Adipocyte (in vitro differentiated cells): ENCODE results near the gene MYO15B.

ENCODE experiments used
- DNase-seq: peaks from one replicate; pipeline ENCODE4 v3.0.0-alpha.2; 2015; ENCODE audit warnings: low read depth
- H3K27me3 ChIP-seq: replicated peaks from 2 replicates; pipeline ENCODE4 v1.7.0; 2013; ENCODE audit warnings: mild to moderate bottlenecking, low read length, moderate library complexity; ENCODE audit not compliant: control insufficient read depth, insufficient read depth
- H3K36me3 ChIP-seq: 2 replicates; pipeline ENCODE4 v1.7.0; 2013; ENCODE audit warnings: low read length, mild to moderate bottlenecking, moderate library complexity; ENCODE audit not compliant: control insufficient read depth, insufficient read depth, severe bottlenecking
- H3K4me1 ChIP-seq: 2 replicates; pipeline ENCODE4 v1.7.0; 2013; ENCODE audit warnings: mild to moderate bottlenecking, low read length, moderate library complexity; ENCODE audit not compliant: control insufficient read depth, insufficient read depth
- H3K4me3 ChIP-seq: 2 replicates; pipeline ENCODE4 v1.7.0; 2013; ENCODE audit warnings: mild to moderate bottlenecking, low read length, moderate library complexity
- H3K9ac ChIP-seq: 2 replicates; pipeline ENCODE4 v1.7.0; 2013; ENCODE audit warnings: mild to moderate bottlenecking, low read length, moderate library complexity
- H3K9me3 ChIP-seq: 2 replicates; pipeline ENCODE4 v1.7.0; 2013; ENCODE audit warnings: mild to moderate bottlenecking, low read length, moderate library complexity; ENCODE audit not compliant: control insufficient read depth

MYO15B gene

DNA sequence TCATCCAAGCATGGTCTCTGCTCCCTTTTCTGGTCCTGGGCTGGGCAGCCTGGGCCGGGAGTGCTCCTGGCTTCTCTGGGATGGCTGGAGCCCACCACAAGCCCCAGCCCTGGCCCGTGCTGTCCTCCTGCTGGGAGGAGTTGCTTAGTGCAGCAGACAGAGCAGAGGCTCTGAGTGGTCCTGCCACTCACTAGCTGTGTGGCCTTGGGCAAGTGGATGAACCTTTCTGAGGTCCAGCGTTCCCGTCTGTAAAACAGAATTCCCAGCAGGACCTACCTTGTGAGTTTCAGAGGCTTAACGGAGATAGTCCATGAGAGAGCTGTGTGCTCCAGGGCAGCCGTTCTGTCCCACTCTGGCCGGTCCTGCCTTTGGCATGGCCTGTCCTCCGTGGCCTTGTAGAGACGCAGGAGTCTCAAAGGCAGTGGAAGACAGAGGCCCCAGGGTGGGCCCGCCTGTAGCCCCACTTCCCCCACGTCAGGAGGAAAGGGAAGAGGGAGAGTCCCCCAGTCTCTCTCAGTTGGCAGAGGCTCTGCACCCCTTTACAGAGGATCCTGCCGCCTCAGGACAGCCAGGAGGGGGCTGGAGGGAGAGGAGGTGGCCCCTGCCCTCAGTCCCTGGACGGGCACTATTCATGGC is 7.8 kb downstream of the MYO15B start:
- Histone ChIP-seq H3K9me3 (no peaks in the 10 kb centered on the region), H3K36me3 (no peaks in the 10 kb centered on the region), H3K27me3 (peaks cover 11% of the 10 kb centered on the region), H3K9ac (no peak overlapping the region), H3K4me3 (no peak overlapping the region), H3K4me1 (no peaks in the 10 kb centered on the region)
- DNase-seq, result no peak

DNA sequence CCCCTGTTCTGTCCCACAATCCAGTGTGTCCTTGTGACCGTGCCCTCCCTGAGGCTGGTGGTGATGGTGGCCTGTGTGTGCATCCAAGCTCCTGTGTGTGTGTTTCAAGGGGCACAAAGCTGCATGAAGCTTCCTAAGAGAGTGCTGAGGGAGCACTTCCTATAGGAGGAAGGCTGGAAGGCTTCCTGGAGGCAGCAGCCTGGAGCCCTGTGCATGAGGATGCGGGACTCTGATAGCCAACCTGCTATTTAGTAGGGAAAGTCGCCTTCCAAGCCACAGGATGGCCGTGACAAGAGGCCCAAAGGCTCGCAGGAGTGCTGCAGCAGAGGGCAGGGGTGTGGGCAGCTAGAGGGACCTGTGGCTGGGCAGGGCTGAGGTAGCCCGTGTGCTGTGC is 8.3 kb downstream of the MYO15B start:
- no peak for DNase-seq
- Histone ChIP-seq H3K9ac (no peak overlapping the region), H3K36me3 (no peaks in the 10 kb centered on the region), H3K4me1 (no peaks in the 10 kb centered on the region), H3K9me3 (no peaks in the 10 kb centered on the region), H3K27me3 (peaks cover 11% of the 10 kb centered on the region), H3K4me3 (no peak overlapping the region)

DNA sequence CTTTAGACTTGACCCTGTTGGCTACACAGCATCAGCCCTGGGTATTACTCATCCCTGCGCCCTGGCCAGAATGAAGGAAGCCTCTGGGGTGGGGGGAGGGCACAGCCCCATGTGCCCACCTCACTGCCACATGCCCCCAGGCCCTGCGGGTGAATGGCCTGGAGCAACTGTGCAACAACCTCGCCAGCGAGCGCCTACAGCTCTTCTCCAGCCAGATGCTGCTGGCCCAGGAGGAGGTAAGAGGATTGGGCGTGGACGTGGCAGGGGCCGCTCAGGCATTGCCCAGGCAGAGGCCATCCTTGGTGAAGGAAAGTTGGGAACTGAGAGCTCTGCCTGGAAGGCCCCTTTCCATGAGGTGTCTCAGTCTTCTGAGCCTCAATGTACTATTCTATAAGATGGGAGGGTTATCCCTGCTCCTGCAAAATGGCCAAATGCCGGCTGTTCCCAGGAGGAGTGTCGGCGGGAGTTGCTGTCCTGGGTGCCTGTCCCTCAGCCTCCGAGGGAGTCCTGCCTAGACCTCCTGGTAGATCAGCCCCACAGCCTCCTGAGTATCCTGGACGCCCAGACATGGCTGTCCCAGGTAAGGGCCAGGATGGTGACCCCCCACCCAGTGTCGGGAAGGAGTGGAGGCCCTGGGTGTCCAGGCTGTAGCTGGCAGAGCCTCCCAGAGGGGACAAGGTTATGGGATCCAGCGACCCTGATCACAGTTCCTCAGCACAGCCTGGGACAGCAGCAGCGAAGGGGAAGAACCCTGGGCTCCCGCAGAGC is 8.9 kb downstream of the MYO15B start:
- Histone ChIP-seq H3K4me3 (no peak overlapping the region), H3K36me3 (no peaks in the 10 kb centered on the region), H3K27me3 (peaks cover 11% of the 10 kb centered on the region), H3K4me1 (no peaks in the 10 kb centered on the region), H3K9ac (no peak overlapping the region), H3K9me3 (no peaks in the 10 kb centered on the region)
- no peak for DNase-seq

DNA sequence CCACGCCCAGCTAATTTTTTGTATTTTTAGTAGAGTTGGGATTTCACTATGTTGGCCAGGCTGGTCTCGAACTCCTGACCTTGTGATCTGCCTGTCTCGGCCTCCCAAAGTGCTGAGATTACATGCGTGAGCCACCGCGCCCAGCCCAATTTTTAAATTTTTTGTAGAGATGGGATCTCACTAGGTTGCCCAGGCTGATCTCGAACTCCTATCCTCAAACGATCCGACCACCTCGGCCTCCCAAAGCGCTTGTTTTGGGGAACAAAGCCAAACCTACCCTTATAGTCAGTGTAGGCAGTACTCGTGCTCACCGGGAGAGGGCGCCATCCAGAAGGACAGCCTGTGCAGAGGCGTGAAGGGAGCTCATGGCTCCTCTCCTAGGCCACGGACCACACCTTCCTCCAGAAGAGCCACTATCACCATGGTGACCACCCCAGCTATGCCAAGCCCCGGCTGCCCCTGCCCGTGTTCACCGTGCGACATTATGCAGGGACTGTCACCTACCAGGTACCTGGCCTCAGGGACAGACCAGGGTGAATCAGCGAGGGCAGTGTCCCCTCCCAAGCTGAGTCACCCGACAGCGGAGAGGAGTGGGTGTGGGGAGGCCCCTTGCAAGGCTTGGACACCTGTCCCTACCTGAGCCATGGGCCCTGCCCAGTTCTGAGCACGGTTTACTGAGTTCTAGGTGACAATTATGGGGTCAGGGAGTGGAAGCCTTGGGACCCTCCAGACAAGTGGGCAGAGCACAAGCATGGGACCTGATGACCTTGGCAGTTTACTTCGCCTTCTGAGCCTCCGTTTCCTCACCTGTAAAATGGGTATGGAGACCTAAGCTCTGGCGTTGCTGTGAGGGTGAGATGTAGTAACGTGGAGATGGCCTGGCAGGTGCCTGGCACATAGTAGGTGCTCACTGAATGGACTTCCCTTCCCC is 13.7 kb downstream of the MYO15B start:
- Histone ChIP-seq H3K9me3 (no peaks in the 10 kb centered on the region), H3K27me3 (no peaks in the 10 kb centered on the region), H3K36me3 (no peaks in the 10 kb centered on the region), H3K4me1 (no peaks in the 10 kb centered on the region), H3K4me3 (no peak overlapping the region), H3K9ac (no peak overlapping the region)
- DNase-seq, result peak; percentile 57

DNA sequence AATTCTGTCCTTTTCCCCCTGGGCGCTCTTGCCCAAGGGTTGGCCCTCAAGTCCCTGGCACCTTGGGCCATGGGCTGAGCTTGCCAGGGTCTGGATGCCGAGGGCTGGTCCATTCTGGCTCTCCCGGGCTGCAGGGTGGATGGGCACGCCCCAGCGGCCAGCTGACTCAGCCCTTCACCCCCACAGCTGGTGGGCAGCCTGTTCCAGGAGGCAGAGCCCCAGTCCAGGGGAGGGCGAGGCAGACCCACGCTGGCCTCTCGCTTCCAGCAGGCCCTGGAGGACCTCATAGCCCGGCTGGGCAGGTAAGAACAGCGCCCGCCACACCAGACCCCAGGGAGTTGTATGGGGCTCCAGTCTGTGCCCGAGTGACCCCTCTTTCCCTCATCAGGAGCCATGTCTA is 15.0 kb downstream of the MYO15B start:
- H3K9me3 ChIP-seq, result no peaks in the 10 kb centered on the region
- no peak for DNase-seq
- H3K4me3 ChIP-seq, result no peak overlapping the region
- no peak overlapping the region for H3K9ac ChIP-seq
- no peaks in the 10 kb centered on the region for H3K36me3 ChIP-seq
- H3K27me3 ChIP-seq, result no peaks in the 10 kb centered on the region
- H3K4me1 ChIP-seq, result no peaks in the 10 kb centered on the region

DNA sequence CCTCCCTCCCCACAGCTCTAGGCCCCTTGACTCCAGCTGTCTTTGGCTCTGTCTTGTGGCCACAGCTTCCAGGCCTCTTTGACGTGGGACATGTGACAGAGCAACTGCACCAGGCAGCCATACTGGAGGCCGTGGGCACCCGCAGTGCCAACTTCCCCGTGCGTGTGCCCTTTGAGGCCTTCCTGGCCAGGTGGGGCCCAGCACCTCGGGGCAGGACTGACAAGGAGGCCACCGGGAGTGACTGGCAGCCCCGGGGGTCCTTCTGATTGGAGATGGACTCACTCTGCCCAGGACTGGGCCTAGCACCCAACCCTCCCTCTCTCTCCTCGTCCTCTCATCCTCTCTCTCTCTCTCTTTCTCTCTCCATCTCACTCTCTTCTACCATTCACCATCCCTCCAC is 15.5 kb downstream of the MYO15B start:
- Histone ChIP-seq H3K9me3 (no peaks in the 10 kb centered on the region), H3K36me3 (no peaks in the 10 kb centered on the region), H3K4me1 (no peaks in the 10 kb centered on the region), H3K27me3 (no peaks in the 10 kb centered on the region), H3K4me3 (no peak overlapping the region), H3K9ac (no peak overlapping the region)
- no peak for DNase-seq

DNA sequence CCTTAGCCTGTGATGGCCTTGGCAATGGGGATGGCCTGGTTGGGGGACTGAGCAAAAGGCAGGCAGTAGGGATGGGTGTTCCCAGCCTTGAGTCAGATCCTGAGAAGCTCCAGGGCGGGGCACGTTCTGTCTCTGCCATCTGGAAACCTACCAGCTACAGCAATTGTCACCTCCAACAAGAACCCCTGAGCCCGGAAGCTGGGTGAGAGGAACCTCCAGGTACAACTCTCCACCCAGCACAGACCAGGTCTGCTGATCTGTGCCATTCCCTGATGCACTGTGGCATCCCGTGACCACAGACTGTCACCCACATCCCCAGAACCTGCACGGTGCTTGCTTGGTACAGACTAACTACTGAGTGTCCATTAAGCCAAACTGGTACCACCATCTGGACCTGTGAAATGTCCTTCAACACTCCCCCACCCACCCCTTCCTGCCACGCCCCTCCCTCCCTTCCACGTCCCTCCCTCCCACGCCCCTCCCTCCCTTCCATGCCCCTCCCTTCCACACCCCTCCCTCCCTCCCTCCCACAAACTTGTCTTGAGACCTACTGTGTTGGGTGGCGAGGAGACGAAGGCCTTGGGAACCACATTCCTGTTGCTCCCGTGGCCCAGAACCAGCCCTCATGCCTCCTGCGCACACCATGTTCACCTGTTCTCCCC is 16.6 kb downstream of the MYO15B start:
- Histone ChIP-seq H3K36me3 (no peaks in the 10 kb centered on the region), H3K9me3 (no peaks in the 10 kb centered on the region), H3K27me3 (no peaks in the 10 kb centered on the region), H3K4me1 (no peaks in the 10 kb centered on the region), H3K9ac (no peak overlapping the region), H3K4me3 (no peak overlapping the region)
- no peak for DNase-seq

DNA sequence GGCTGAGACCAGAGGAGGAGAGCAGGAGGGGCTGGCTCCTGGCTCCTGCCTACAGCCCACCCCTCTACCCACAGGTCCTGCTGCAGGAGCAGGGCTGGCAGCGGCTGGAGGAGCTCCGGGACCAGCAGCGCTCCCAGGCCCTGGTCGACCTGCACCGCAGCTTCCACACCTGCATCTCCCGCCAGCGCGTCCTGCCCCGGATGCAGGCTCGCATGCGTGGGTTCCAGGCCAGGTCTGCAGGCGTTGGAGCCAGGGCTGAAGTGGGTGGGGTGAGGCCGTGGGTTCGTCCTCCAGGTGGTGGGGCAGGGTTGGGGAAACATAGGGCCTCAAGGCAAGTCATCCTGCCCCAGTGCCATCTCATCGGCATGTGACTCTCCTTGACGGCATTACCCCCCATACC is 18.2 kb downstream of the MYO15B start:
- no peak for DNase-seq

DNA sequence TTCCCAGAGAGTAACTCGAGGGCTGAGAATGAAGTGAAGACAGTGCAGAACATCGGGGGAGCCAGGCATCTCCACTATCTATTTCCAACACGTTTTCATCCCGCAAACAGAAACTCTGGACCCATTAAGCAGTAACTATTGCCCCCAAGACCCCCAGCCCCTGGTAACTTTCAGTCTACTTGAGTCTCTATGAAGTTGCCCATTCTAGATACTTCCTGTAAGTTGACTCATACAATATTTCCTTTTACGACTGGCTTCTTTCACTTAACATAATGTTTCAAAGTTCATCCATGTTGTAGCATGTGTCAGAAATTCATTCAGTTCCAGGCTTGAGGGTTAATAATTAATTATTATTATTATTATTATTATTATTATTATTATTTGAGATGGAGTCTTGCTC is 19.5 kb downstream of the MYO15B start:
- no peak for DNase-seq
- H3K4me3 ChIP-seq, result no peak overlapping the region
- H3K9ac ChIP-seq, result no peak overlapping the region
- no peaks in the 10 kb centered on the region for H3K36me3 ChIP-seq
- peaks cover 5% of the 10 kb centered on the region for H3K4me1 ChIP-seq
- H3K27me3 ChIP-seq, result no peaks in the 10 kb centered on the region
- no peaks in the 10 kb centered on the region for H3K9me3 ChIP-seq

More for the DNA sequence above, 18.2 kb downstream of the MYO15B start:
- H3K36me3 ChIP-seq, result no peaks in the 10 kb centered on the region
- no peaks in the 10 kb centered on the region for H3K27me3 ChIP-seq
- no peak overlapping the region for H3K9ac ChIP-seq
- H3K9me3 ChIP-seq, result no peaks in the 10 kb centered on the region
- no peak overlapping the region for H3K4me3 ChIP-seq
- H3K4me1 ChIP-seq, result peaks cover 4% of the 10 kb centered on the region

DNA sequence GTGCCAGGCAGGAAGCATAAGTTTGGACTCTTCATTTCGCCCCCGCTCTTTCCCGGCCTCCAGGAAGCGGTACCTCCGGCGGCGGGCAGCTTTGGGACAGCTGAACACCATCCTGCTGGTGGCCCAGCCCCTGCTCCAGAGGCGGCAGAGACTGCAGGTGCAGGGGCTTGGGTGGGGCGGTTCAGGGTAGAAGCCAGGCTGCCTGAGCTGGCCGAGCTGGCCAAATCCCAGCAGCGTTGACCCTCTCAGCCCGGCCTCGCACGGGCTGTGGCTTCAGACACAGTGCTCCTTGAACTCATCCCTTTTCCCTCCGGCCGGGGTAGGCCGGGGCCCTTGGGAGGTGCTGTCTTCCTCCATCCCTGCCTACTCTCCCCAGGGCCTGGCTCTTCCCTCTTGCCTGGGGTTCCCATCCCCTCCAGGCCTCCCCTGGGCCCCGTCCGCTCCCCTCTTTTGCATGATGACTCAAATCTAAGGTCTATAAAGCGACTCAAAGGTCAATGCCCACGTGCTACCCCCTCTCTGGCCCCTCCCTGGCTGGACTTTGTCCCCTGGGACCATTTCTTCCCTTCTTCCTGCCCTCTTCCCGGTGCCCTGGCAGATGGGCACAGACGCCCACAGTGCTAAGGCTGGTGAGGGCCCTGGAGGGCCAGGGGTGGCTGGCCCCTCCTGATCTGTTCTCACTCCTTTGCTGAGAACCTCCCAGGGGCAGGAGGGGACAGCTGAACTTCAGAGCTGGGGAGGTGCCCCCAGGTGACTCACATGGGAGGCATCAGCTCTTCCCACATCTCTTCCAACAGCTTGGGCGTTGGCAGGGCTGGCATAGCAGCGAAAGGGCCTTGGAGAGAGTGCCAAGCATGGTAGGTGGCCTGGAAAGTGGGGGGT is 22.7 kb downstream of the MYO15B start:
- Histone ChIP-seq H3K27me3 (no peaks in the 10 kb centered on the region), H3K9ac (no peak overlapping the region), H3K9me3 (no peaks in the 10 kb centered on the region), H3K4me1 (peaks cover 5% of the 10 kb centered on the region), H3K36me3 (no peaks in the 10 kb centered on the region), H3K4me3 (no peak overlapping the region)
- DNase-seq, result no peak
